Stimulated activated CD8-positive, alpha-beta memory T cell treated with anti-CD3 and anti-CD28 coated beads, Interleukin-2, amount 100 ng/mL, for 48 hours (primary cell): Measurements from ENCODE around the gene OGA.

ENCODE experiments used
- DNase-seq, 2 donors: peaks; one replicate each; pipeline ENCODE4 v3.0.0-alpha.2; 2020; ENCODE audit warnings: low read depth in 2 of 2

The OGA gene

GRCh38 chr10:101837748-101838147 lies 19.5 kb upstream of the OGA start:
- DNase-seq: no peak

- DNase-seq: no peak
Observed at GRCh38 chr10:101835362-101835761, 17.1 kb upstream of the OGA start.

- no peak for DNase-seq
Observed at GRCh38 chr10:101834341-101834740, 16.1 kb upstream of the OGA start.

GRCh38 chr10:101833466-101833865 lies 15.2 kb upstream of the OGA start:
- DNase-seq: no peak

- no peak for DNase-seq
Observed at GRCh38 chr10:101832325-101832771, 14.1 kb upstream of the OGA start.

- DNase-seq: no peak
Observed at GRCh38 chr10:101831169-101831811, 13.0 kb upstream of the OGA start.

GRCh38 chr10:101830322-101831168 lies 12.3 kb upstream of the OGA start:
- DNase-seq: peak; percentile 81 to 85

GRCh38 chr10:101829561-101830315 lies 11.5 kb upstream of the OGA start:
- peak; percentile 36 to 55 for DNase-seq

GRCh38 chr10:101828766-101829551 lies 10.7 kb upstream of the OGA start:
- DNase-seq: no peak

GRCh38 chr10:101827919-101828600 lies 9.8 kb upstream of the OGA start:
- DNase-seq: no peak

GRCh38 chr10:101826852-101827434 lies 8.7 kb upstream of the OGA start:
- no peak for DNase-seq

- no peak for DNase-seq
Observed at GRCh38 chr10:101824736-101825135, 6.5 kb upstream of the OGA start.

GRCh38 chr10:101818872-101819633 lies 809 bp upstream of the OGA start:
- DNase-seq: no peak

- no peak for DNase-seq
Observed at GRCh38 chr10:101817337-101818118, 716 bp downstream of the OGA start.

GRCh38 chr10:101816913-101817336 lies 1.3 kb downstream of the OGA start:
- DNase-seq: no peak

GRCh38 chr10:101816376-101816775 lies 1.9 kb downstream of the OGA start:
- no peak for DNase-seq

- DNase-seq: no peak
Observed at GRCh38 chr10:101814466-101815071, 3.7 kb downstream of the OGA start.

GRCh38 chr10:101812606-101813005 lies 5.6 kb downstream of the OGA start:
- DNase-seq: no peak

- DNase-seq: no peak
Observed at GRCh38 chr10:101807158-101807557, 11.1 kb downstream of the OGA start.
